GM12873 (cell line): ENCODE measurements around the gene VPS13D.

ENCODE experiments used
- TF ChIP-seq, protein P1 (sequence below): IDR thresholded peaks from 2 replicates; pipeline ENCODE4 v1.5.1; 2012; ENCODE audit warnings: low read depth, mild to moderate bottlenecking, moderate library complexity, low read length, control low read depth; ENCODE audit not compliant: insufficient read depth; ENCODE audit errors: missing control alignments

VPS13D gene

GRCh38 chr1:12411747-12412146, 181.9 kb downstream of the VPS13D start:
- TF ChIP-seq, protein P1, sequence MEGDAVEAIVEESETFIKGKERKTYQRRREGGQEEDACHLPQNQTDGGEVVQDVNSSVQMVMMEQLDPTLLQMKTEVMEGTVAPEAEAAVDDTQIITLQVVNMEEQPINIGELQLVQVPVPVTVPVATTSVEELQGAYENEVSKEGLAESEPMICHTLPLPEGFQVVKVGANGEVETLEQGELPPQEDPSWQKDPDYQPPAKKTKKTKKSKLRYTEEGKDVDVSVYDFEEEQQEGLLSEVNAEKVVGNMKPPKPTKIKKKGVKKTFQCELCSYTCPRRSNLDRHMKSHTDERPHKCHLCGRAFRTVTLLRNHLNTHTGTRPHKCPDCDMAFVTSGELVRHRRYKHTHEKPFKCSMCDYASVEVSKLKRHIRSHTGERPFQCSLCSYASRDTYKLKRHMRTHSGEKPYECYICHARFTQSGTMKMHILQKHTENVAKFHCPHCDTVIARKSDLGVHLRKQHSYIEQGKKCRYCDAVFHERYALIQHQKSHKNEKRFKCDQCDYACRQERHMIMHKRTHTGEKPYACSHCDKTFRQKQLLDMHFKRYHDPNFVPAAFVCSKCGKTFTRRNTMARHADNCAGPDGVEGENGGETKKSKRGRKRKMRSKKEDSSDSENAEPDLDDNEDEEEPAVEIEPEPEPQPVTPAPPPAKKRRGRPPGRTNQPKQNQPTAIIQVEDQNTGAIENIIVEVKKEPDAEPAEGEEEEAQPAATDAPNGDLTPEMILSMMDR, result no peak

DNA sequence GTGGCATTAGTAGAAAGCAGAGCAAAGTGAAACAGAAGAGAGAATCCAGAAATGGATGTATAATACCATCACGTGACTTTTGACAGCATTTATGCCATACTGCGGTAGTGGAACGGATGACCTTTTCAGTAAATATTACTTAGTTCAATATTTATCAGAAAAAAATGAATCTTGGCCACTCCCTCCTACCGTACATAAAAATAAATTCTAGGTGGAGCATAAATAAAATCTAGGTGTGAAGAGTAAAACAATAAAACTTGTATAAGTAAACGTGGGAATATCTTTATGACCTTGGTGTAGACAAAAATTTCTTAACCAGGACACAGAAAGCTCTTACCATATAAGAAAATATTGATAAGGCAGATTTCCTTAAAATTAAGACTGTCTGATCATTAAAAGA, 182.6 kb downstream of the VPS13D start:
- TF ChIP-seq, protein P1, result no peak

- TF ChIP-seq, protein P1, result no peak
Measured at GRCh38 chr1:12413664-12414410, 184.0 kb downstream of the VPS13D start.

- TF ChIP-seq, protein P1, result no peak
Measured at GRCh38 chr1:12414444-12415018, 184.7 kb downstream of the VPS13D start.

GRCh38 chr1:12415038-12415466, 185.2 kb downstream of the VPS13D start:
- TF ChIP-seq, protein P1, result no peak

- TF ChIP-seq, protein P1, result no peak
Measured at GRCh38 chr1:12416101-12416500, 186.3 kb downstream of the VPS13D start.

DNA sequence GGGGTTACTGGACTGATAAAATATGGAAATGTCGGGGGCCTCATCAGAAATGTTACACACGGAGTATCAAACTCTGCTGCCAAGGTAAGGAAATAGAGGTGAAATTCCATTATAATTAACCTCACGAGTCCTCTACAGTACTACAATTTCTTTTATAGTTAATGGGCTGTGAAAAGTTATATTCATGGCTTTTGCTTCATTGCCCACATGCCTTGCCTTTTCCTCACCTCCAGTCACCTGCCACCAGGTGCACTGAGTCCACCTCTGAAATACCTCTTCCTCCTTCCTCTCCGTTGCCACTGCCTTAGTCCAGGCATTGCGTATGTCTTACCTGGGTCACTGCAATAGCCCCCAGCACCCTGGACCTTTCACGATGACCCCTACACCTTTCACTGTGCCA, 186.9 kb downstream of the VPS13D start:
- TF ChIP-seq, protein P1, result no peak
